GM10248 (cell line): ENCODE measurements around the gene ENOX1.

Experiments used
- CTCF ChIA-PET: fragments of 300-600 bp; sonication (Branson Sonifier 250); formaldehyde crosslinking; extraction: SDS; loops from one replicate; lab custom pipeline; 2021; ENCODE audit warnings: antibody characterized with exemption; lab: Yijun Ruan, JAX
- POLR2A ChIA-PET: fragments of 350-650 bp; sonication (Branson Sonifier 250); formaldehyde crosslinking; extraction: SDS; loops from one replicate; lab custom pipeline; 2020; ENCODE audit warnings: antibody characterized with exemption; lab: Yijun Ruan, JAX
- DNase-seq: peaks from one replicate; pipeline ENCODE4 v3.0.0; 2012; ENCODE audit errors: extremely low spot score
- TF ChIP-seq, protein P1 (sequence below): IDR thresholded peaks from 2 replicates; pipeline ENCODE4 v1.5.1; 2012; ENCODE audit warnings: mild to moderate bottlenecking, low read depth; ENCODE audit errors: extremely low read depth, missing control alignments, control extremely low read depth

The ENOX1 gene

DNA sequence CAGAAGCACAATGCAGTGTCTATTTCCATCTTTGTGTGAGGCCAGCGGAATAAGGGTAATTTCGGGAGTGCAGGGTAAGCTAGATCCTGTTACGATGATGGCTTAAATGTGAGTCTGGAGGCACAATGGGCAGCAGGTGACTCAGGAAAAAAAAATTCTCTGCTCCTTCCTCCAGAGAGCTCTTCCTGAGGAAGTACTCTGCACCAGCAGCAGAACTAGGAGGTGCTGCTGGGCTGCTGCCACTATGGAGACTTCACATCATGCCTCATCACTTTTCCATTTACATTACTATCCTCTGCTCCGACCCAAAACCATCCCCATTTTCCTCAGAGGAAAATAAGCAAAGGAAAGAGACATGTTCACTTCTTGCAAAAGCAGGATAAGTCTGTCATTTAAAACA lies 481.4 kb downstream of the ENOX1 start:
- ChIA-PET CTCF (interaction anchor here (0.9 kb wide), 1 partner anchor 499 kb away, joined by 3 read pairs; no protein-coding TSS in a partner anchor), POLR2A (no interaction called here)
- TF ChIP-seq, protein P1, sequence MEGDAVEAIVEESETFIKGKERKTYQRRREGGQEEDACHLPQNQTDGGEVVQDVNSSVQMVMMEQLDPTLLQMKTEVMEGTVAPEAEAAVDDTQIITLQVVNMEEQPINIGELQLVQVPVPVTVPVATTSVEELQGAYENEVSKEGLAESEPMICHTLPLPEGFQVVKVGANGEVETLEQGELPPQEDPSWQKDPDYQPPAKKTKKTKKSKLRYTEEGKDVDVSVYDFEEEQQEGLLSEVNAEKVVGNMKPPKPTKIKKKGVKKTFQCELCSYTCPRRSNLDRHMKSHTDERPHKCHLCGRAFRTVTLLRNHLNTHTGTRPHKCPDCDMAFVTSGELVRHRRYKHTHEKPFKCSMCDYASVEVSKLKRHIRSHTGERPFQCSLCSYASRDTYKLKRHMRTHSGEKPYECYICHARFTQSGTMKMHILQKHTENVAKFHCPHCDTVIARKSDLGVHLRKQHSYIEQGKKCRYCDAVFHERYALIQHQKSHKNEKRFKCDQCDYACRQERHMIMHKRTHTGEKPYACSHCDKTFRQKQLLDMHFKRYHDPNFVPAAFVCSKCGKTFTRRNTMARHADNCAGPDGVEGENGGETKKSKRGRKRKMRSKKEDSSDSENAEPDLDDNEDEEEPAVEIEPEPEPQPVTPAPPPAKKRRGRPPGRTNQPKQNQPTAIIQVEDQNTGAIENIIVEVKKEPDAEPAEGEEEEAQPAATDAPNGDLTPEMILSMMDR, result no peak
- no peak for DNase-seq

DNA sequence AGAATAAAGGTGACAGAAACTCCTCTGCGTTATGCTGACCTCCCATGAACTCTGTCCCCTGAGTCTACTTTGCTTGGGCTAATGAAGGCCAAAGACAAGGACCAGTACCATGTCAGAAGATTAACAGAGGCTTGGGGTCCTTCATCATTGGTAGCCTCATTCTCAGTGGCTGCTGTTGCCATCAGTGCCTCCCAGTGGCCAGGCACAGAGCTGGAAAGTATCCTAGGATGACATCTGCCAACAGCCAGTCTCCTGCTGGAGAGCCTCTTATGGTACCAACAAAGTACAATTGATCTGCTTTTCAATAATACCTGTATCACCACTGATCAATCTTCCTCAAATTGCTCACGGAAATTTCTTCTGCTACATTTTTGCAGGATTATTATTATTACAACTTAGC lies 481.8 kb downstream of the ENOX1 start:
- ChIA-PET POLR2A (no interaction called here), CTCF (no interaction called here)
- no peak for DNase-seq
- TF ChIP-seq, protein P1, result no peak

DNA sequence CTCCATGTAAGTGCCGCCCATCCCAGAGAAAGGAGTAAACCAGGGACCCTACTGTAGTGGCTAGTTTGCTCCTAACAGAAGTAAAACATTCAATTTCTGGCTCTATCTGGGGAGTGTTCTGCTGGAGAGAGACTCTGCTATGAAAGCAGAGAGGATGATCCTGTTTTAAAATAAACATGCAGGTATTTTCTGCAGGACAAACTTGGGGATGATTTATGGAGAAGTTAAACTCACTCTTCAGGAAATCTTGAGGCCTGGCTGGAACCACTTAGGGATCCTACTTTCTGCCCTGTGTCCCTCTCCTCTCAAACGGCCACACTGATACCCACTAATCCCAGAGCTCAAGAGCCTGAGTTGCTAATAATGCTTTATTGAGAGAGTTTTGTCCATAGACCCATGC lies 482.3 kb downstream of the ENOX1 start:
- POLR2A ChIA-PET, result no interaction called here
- TF ChIP-seq, protein P1, result no peak
- DNase-seq, result no peak
- CTCF ChIA-PET, result interaction anchor here (1.3 kb wide), 1 partner anchor 500 kb away, joined by 3 read pairs; no protein-coding TSS in a partner anchor

DNA sequence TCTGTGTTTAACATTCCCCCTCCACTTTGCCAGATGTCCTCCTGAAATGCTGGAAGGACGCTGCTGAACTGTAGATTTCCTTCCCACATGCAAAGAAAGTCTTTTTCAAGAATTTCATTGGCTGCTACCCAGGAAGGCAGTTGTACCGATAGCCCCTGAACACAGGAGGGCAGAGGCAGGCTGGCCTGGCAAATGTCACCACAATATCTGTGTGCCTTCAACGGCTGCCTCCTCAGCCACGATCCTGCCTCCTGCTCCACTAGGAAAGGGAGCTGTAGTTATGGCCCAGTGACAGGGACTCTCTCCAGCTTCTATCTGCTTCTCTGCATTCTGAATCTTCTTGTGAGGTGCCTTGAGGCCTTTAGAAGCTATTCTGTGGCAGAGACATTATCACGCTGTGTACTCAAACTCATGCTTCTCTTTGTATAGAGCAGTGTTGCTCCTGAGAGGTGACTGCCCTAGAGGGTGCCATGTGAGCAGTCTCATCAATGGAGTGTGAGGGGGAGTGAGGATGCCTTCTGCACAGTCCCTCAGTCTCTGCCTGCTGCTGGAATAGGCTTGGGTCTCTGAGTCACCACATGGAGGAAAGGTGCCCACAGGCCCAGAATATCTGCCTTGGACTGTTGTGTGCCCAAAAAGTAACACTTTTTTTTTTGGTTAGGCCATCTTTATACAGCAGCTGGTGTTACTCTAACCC lies 483.6 kb downstream of the ENOX1 start:
- TF ChIP-seq, protein P1, result peak; percentile 20
- DNase-seq, result peak; percentile 21
- ChIA-PET CTCF (interaction anchor here (1.0 to 2.8 kb wide), 3 partner anchors 33 to 502 kb away, joined by 3 to 6 read pairs (median 4); no protein-coding TSS in a partner anchor), POLR2A (no interaction called here)

DNA sequence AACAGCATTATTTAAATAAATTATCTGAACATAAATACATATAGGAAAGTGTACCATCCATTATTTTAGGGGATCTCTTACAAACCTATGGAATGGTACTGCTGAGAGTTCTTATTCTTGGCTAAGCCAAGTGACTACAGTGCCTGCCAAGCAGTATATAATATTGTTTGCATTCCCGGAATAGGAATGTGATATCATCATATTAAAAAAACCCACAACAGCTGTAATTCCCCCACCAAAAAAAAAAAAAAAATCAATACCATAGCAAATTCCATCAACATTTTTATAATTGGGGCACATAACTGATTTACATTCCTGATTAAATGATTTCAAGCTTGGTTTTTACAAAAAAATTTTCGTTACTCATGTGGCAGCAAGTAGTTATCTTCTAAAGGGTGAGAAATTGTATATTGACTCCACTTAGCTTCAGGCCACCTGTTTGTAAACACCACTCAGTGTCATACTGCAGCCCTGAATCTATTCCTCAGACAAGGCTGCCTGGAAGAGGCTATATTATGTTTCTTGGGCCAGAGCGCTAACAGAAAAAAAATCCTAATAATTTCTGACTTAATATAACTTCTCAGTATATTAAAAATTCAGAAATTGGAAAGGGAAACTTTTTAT lies 485.3 kb downstream of the ENOX1 start:
- ChIA-PET CTCF (interaction anchor here (0.6 to 2.8 kb wide), 2 partner anchors 19 to 31 kb away, joined by 3 to 6 read pairs; no protein-coding TSS in a partner anchor), POLR2A (no interaction called here)
- no peak for DNase-seq
- TF ChIP-seq, protein P1, result no peak

DNA sequence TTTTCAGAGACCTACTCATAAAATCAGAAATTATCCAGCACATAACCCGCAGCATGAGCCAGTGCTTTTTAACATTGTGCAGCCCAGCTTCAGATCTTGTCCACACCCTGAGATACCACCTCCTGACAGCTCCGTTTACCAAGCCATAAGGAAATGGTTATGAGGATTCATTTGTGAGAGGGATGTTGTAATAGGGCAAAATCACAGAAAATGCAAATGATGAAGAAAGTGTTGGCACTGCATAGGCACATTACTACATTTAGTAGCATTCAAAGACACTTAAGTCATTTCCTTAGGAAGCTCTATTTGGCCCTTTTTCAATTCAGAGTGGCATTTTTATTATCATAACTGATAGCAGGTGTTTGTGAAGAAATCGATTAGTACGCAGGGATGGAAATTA lies 485.9 kb downstream of the ENOX1 start:
- no peak for DNase-seq
- POLR2A ChIA-PET, result no interaction called here
- CTCF ChIA-PET, result interaction anchor here (0.6 to 2.8 kb wide), 2 partner anchors 18 to 30 kb away, joined by 3 to 6 read pairs; no protein-coding TSS in a partner anchor
- TF ChIP-seq, protein P1, result no peak
